Hepatocyte (in vitro differentiated cells): Measurements from ENCODE around the gene TMEM117. TPM values are rescaled to one million over a fixed set of nuclear protein-coding genes. Genes with fewer than 3 reads are reported as not detected.

Experiments used
- DNase-seq: peaks from one replicate; pipeline ENCODE4 v3.0.0-alpha.2; 2016; ENCODE audit warnings: low spot score
- H2AFZ ChIP-seq: fragments of 200-600 bp; sonication (generic); 2 replicates; pipeline ENCODE4 v1.6.0; 2016; ENCODE audit warnings: antibody characterized with exemption, mild to moderate bottlenecking
- H3K27ac ChIP-seq: fragments of 200-600 bp; sonication (generic); 2 replicates; pipeline ENCODE4 v1.5.1; 2016; ENCODE audit warnings: mild to moderate bottlenecking
- H3K27me3 ChIP-seq: fragments of 200-600 bp; sonication (generic); 2 replicates; pipeline ENCODE4 v1.6.1; 2016
- H3K36me3 ChIP-seq: fragments of 200-600 bp; sonication (generic); replicated peaks from 2 replicates; pipeline ENCODE4 v1.5.1; 2016; ENCODE audit warnings: low read depth; ENCODE audit not compliant: insufficient read depth
- H3K4me1 ChIP-seq: fragments of 200-600 bp; sonication (generic); 2 replicates; pipeline ENCODE4 v1.5.1; 2016; ENCODE audit warnings: mild to moderate bottlenecking, moderate library complexity; ENCODE audit not compliant: insufficient read depth
- H3K4me2 ChIP-seq: fragments of 200-600 bp; sonication (generic); 2 replicates; pipeline ENCODE4 v1.6.0; 2016
- H3K4me3 ChIP-seq: fragments of 200-600 bp; sonication (generic); 2 replicates; pipeline ENCODE4 v1.5.1; 2016; ENCODE audit warnings: mild to moderate bottlenecking
- H3K79me2 ChIP-seq: fragments of 200-600 bp; sonication (generic); 2 replicates; pipeline ENCODE4 v1.6.0; 2017; ENCODE audit warnings: mild to moderate bottlenecking
- H3K9me2 ChIP-seq: fragments of 200-600 bp; sonication (generic); replicated peaks from 2 replicates; pipeline ENCODE4 v1.6.0; 2017; ENCODE audit warnings: mild to moderate bottlenecking; ENCODE audit not compliant: insufficient read depth
- H3K9me3 ChIP-seq: fragments of 200-600 bp; sonication (generic); 2 replicates; pipeline ENCODE4 v1.5.1; 2016; ENCODE audit warnings: low read depth, mild to moderate bottlenecking
- H4K20me1 ChIP-seq: fragments of 200-600 bp; sonication (generic); 2 replicates; pipeline ENCODE4 v1.6.0; 2016; ENCODE audit warnings: mild to moderate bottlenecking; ENCODE audit not compliant: insufficient read depth, poor library complexity, severe bottlenecking
- CTCF ChIP-seq: fragments of 200-600 bp; sonication (generic); IDR thresholded peaks from 2 replicates; pipeline ENCODE4 v1.5.1; 2016; ENCODE audit warnings: antibody characterized with exemption, mild to moderate bottlenecking; ENCODE audit not compliant: poor library complexity
- EZH2 ChIP-seq: fragments of 200-600 bp; sonication (generic); IDR thresholded peaks from 2 replicates; pipeline ENCODE4 v1.6.1; 2016; ENCODE audit warnings: antibody characterized with exemption, mild to moderate bottlenecking, borderline replicate concordance
- EZH2phosphoT487 ChIP-seq: fragments of 200-600 bp; sonication (generic); IDR thresholded peaks from one replicate; pipeline ENCODE4 v1.6.1; 2018; ENCODE audit warnings: antibody characterized with exemption, mild to moderate bottlenecking, low read depth, moderate library complexity; ENCODE audit not compliant: unreplicated experiment, severe bottlenecking
- WGBS: methylation state at CpG from one replicate; pipeline ENCODE4 v1.1.6; 2016; ENCODE audit warnings: low lambda C conversion rate; ENCODE audit errors: missing lambda C conversion rate; 5-methylcytosine and 5-hydroxymethylcytosine counted together
- polyA plus RNA-seq: library from polyadenylated mRNA; unstranded; fragments of >200 nt; fragmentation: Nextera tagmentation; extraction: Ambion mirVana; gene quantifications from 2 replicates; pipeline ENCODE4 v1.2.1, GENCODE V29; 2016
- total RNA-seq: library from RNA; depleted of rRNA; stranded (reverse); fragments of >200 nt; gene quantifications from 2 replicates; pipeline ENCODE4 v1.2.3, GENCODE V29; 2014

The TMEM117 gene
- total and polyA plus RNA-seq, 2 experiments from 2014 or later, result 12.4 to 47.1 TPM

DNA sequence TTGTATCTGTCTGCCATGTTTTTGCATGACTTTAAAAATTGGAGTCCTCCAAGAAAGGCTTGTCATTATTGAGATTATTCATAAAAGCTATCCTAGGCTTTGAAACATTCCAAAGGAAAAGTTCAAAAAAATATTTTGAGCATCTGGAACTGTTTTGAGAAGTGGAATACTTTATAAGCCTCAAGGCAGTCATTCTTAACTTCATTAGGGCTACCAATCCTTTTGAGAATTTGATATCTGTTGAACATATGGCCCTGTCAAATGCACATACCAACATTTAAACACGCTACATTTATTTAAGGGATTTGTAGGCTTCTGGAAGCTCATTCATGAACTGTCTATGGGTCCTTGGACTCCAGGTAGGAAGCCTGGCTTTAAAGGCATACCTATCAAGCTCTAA is 77.0 kb downstream of the TMEM117 start:
- no peaks in the 10 kb centered on the region for H3K36me3 ChIP-seq
- 4% methylated on average over 1 of the region's 1 CpG for WGBS
- H3K4me1 ChIP-seq, result no peaks in the 10 kb centered on the region
- H3K9me3 ChIP-seq, result no peaks in the 10 kb centered on the region
- H3K27me3 ChIP-seq, result no peaks in the 10 kb centered on the region
- H2AFZ ChIP-seq, result no peak overlapping the region
- no peak overlapping the region for H3K4me2 ChIP-seq
- no peak overlapping the region for H3K4me3 ChIP-seq
- no peak for DNase-seq
- no peaks in the 10 kb centered on the region for H3K9me2 ChIP-seq
- no peak for TF ChIP-seq CTCF
- TF ChIP-seq EZH2phosphoT487, result no peak
- no peak for TF ChIP-seq EZH2
- H4K20me1 ChIP-seq, result no peaks in the 10 kb centered on the region
- H3K79me2 ChIP-seq, result no peaks in the 10 kb centered on the region
- no peak overlapping the region for H3K27ac ChIP-seq

- H3K9me3 ChIP-seq, result no peaks in the 10 kb centered on the region
- TF ChIP-seq EZH2 (no peak), CTCF (no peak), EZH2phosphoT487 (no peak)
- DNase-seq, result no peak
- H3K4me2 ChIP-seq, result no peak overlapping the region
- 84% methylated on average over 4 of the region's 4 CpGs for WGBS
- H3K27me3 ChIP-seq, result no peaks in the 10 kb centered on the region
- H2AFZ ChIP-seq, result no peak overlapping the region
- H3K4me1 ChIP-seq, result no peaks in the 10 kb centered on the region
- H4K20me1 ChIP-seq, result no peaks in the 10 kb centered on the region
- H3K36me3 ChIP-seq, result no peaks in the 10 kb centered on the region
- H3K9me2 ChIP-seq, result no peaks in the 10 kb centered on the region
- H3K27ac ChIP-seq, result no peak overlapping the region
- no peaks in the 10 kb centered on the region for H3K79me2 ChIP-seq
- no peak overlapping the region for H3K4me3 ChIP-seq
Measured at GRCh38 chr12:43914391-43914790, 78.5 kb downstream of the TMEM117 start.

GRCh38 chr12:43914923-43915468 is 79.1 kb downstream of the TMEM117 start:
- WGBS, result 78% methylated on average over 3 of the region's 3 CpGs
- Histone ChIP-seq H3K4me2 (no peak overlapping the region), H3K36me3 (no peaks in the 10 kb centered on the region), H2AFZ (no peak overlapping the region), H3K27ac (no peak overlapping the region), H3K27me3 (no peaks in the 10 kb centered on the region), H3K9me3 (no peaks in the 10 kb centered on the region), H3K79me2 (no peaks in the 10 kb centered on the region), H3K4me3 (no peak overlapping the region), H3K9me2 (no peaks in the 10 kb centered on the region), H3K4me1 (no peaks in the 10 kb centered on the region), H4K20me1 (no peaks in the 10 kb centered on the region)
- peak; percentile 8 for DNase-seq
- TF ChIP-seq EZH2phosphoT487 (no peak), CTCF (peak; percentile 22)

DNA sequence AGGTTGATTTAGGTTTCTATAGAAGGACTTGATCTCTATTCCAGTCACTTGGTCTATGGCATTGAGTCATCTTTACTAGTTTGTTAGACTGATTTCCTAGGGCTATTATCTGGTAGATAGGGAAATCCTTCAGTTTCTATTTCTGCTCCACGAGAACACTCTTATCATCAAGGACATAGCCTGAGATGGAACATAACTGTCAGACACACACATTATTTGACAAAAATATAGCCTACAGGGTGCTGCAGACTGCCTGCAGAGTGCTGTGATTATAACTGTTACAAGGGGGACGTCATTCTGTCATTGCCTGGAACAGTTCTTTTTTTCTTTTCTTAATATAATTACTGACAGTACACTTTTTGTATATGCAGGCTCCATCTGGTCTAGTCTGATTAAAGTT is 82.0 kb downstream of the TMEM117 start:
- Histone ChIP-seq H3K36me3 (no peaks in the 10 kb centered on the region), H3K9me3 (no peaks in the 10 kb centered on the region), H3K4me1 (no peaks in the 10 kb centered on the region), H2AFZ (no peak overlapping the region), H3K27ac (no peak overlapping the region), H3K27me3 (no peaks in the 10 kb centered on the region), H3K9me2 (no peaks in the 10 kb centered on the region), H3K4me2 (no peak overlapping the region), H4K20me1 (no peaks in the 10 kb centered on the region), H3K4me3 (no peak overlapping the region), H3K79me2 (no peaks in the 10 kb centered on the region)
- TF ChIP-seq CTCF, result no peak
- TF ChIP-seq EZH2phosphoT487, result no peak
- no peak for TF ChIP-seq EZH2
- WGBS, result 65% methylated on average over 2 of the region's 2 CpGs
- no peak for DNase-seq
